ENCODE measurements around the gene RGS2. TPM values are rescaled to one million over a fixed set of nuclear protein-coding genes. Genes with fewer than 3 reads are reported as not detected.

The RGS2 gene
- total RNA-seq, 1 experiment from 2014 or later, result 42.7 TPM

DNA sequence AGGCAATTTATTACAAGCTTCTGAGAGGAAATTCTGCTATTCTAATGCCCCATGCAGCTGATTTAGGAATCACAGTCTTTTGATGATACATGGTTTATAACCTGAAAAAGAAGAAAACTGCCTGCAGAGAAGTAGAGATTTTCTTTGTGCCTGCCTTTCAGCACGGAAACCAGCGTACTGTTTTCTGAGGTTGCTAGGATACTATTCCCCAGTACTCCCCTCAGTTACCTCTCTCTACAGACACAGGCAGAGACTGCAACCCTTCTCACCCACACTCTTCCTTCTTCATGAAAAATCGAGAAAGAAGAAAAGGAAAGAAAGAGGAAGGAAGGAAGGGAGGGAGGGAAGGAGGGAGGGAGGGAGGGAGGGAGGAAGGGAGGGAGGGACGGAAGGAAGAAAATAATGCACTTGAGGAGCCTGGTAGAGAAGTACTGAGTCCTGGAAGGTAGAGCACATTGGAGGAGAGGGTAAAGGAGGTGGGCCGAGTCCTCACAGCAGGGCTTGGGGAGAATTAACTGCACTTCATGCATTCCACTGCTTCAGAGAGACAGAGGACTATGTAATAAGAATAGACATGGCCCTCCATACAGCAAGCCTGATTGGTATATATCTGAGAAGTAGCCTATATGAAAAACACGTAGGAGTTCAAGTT is 21.9 kb downstream of the RGS2 start:
- no peak for DNase-seq (ENCODE audit: low spot score)

GRCh38 chr1:192831706-192832355 is 23.0 kb downstream of the RGS2 start:
- DNase-seq (ENCODE audit: low spot score), result no peak

DNA sequence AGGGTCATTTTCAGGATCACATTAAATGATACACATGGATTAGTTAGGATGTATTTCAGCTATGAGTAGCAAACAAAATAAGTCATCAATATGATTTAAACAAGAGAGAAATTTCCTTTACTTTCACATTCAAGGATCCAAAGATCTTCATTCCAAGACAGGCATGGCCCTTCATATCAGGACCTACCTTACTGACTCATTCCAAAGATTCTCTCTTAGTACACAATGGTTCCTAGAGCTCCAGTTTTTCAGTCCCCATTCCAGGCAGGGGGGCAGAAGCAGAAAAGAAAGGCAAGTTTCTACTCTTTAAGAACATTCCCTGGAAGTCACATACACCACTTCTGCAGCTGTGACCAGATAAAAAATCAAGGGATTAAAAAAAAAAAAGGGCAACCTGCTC is 23.7 kb downstream of the RGS2 start:
- DNase-seq (ENCODE audit: low spot score), result no peak

DNA sequence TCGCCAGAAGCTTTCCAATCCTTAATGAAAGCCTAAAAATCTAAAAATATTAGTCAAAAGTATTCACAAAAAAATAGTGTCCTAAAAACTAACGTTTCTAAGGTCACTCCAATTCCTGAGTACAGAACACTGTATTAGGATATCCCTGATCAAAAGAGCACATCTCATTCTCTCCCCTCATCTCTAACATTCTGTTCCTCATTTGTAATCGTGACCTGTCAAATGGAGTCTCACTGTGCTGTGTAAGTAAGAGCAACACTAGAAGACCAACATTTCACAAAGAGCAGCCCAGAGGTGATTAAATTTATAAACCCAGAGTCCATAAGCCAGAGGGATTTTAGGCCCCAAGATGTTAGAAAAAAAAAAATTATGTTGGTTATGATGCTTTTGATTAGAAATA is 26.3 kb downstream of the RGS2 start:
- DNase-seq (ENCODE audit: low spot score), result no peak

DNA sequence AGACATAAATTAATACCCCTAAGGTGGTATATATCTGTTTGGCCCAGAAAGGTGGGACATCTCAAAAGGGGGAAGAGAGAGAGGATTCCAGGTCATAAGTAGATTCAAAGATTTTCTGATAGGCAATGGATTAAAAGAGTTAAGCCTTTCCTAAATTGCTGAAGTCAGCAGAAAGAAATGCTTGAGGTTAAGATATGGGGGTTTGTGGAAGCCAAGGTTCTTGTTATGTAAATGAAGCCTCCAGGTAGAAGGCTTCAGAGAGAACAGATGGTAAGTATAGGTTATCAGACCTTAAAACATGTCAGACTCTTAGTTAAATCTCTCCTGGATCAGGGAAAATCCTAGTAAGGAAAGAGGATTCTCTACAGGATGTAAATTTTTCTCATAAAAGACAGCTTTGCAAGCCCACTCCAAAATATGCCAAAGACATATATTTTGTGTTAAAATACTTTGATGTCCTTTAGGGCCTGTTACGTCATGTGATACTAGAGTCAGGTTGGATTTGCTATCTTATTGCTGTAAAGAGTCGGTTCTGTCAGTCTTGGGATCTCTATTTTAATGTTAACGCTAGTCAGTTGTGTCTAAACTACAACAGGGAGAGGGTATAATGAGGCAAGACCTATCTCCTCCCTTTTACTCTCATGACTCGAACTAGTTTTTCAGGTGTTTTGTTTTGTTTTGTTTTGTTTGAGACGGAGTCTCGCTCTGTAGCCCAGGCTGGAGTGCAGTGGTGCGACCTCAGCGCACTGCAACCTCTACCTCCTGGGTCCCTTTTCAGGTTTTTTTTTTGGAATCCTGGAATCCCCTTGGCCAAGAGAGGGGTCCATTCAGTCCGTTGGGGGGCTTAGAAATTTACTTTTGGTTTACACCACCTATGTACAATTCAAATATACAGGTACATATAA is 30.6 kb downstream of the RGS2 start:
- DNase-seq (ENCODE audit: low spot score), result no peak

GRCh38 chr1:192844360-192844759 is 35.5 kb downstream of the RGS2 start:
- no peak for DNase-seq (ENCODE audit: low spot score)

DNA sequence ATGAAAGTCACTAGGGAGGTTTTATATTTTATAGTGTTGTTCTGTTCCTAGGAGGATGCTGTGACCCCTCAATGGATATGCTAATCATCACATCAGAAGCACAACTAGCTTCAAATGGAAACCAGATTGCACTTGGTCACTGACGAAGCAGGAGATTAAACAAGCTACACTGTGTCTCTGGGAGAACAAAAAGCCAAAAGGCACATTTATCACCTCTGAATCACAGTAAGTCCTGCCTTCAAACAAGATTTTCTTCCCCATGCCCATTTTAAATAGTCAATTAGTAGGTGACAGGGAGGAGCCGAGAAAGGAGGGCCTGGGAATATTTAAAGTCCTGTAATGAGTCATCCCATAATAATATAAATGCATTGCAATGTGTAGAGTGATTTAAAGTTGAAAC is 38.1 kb downstream of the RGS2 start:
- no peak for DNase-seq (ENCODE audit: low spot score)

DNA sequence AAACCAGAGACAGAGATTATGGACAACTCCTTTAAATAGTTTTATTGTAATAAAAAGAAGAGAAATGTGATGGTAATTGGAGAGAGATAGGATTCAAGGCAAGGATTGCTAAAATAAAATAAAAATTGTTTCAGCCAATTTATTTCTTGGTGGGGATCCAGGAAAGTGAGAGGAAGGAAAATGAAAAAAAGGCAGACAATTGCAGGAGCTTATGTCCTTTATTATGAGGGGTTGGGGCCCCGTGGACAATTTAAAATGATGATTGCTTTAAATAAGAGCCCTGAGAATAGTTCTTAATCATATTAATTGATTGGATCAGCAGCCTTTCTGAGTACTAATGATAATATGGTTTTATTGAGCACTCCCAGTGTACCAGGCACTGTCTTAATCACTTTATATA is 40.2 kb downstream of the RGS2 start:
- no peak for DNase-seq (ENCODE audit: low spot score)

GRCh38 chr1:192849442-192849841 is 40.6 kb downstream of the RGS2 start:
- DNase-seq (ENCODE audit: low spot score), result no peak

GRCh38 chr1:192852001-192852947 is 43.4 kb downstream of the RGS2 start:
- no peak for DNase-seq (ENCODE audit: low spot score)

- no peak for DNase-seq (ENCODE audit: low spot score)
These were observed 49.6 kb downstream of the RGS2 start for GRCh38 chr1:192858456-192858855.

- no peak for DNase-seq (ENCODE audit: low spot score)
These were observed 51.0 kb downstream of the RGS2 start for GRCh38 chr1:192859808-192860207.

DNA sequence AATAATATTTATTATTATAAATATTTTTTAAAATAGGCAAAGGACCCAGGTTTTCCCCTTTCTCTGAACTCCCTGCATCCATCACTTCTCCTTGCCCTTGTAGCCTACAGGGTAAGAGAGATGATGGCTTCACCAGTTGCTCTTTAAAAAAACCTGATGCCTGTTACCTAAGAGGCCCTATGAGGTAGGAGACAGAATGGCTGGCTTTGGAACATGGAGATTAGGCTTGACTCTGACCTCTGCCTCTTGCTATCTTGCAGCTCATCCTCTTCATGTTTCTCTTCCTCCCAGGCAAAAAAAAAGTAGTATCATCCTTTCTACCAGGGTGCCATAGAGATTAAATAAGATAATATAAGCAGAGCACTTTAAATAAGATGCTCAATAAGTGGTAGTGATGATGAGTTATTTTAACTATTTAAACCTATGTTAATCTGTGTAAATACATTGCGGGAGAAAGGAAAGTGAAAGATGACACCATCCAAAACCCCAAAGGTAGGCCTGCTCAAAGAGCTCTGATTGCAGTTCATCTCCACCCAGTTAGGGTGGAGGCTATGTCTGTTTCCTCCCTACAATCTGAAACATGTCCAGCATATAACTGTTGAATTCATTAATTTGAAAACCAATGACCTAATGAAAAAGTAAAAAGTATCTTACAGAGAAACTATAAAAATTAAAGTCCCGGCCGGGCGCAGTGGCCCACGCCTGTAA is 51.8 kb downstream of the RGS2 start:
- no peak for DNase-seq (ENCODE audit: low spot score)

DNA sequence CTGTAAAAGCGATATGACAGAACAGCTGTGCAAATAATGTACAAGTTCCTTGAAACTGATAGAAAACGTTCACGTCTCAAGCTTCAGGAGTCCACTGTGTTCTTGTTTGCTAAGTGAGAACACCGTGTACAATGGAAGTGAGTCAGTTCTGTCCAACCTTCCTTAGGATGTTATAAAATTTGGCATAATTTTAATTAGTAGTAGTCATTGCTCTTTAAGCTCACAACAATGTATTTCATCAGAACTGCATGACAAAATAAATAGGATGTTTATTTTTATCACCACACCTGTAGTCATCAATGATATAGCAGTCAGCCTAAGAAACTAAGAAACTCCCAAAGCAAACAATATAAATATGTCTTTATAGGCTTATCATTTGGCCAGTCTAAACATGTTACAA is 53.0 kb downstream of the RGS2 start:
- no peak for DNase-seq (ENCODE audit: low spot score)

Other genes starting within 250 kb of the RGS2 start
- 2.4 and 4.5 TPM in 2 replicates for gene RGS1, start 233.3 kb upstream of the RGS2 start, total RNA-seq (2014; rRNA removed; shearing (Covaris generic))
- not detected in 2 replicates for gene RGS13, start 172.9 kb upstream of the RGS2 start, total RNA-seq (2014; rRNA removed; shearing (Covaris generic))

All from H4 (cell line).